Amniotic epithelial cell (primary cell): ENCODE measurements around the gene FKBP4.

Source experiments
- DNase-seq: peaks from one replicate; pipeline ENCODE4 v3.0.0-alpha.2; 2010; ENCODE audit warnings: low read depth

FKBP4 gene

GRCh38 chr12:2813214-2814185 is 18.7 kb downstream of the FKBP4 start:
- peak; percentile 71 for DNase-seq

GRCh38 chr12:2819810-2820209 is 25.0 kb downstream of the FKBP4 start:
- DNase-seq = no peak

- no peak for DNase-seq
These were observed 25.7 kb downstream of the FKBP4 start for GRCh38 chr12:2820432-2820831.

- no peak for DNase-seq
These were observed 28.7 kb downstream of the FKBP4 start for GRCh38 chr12:2823483-2823882.

DNA sequence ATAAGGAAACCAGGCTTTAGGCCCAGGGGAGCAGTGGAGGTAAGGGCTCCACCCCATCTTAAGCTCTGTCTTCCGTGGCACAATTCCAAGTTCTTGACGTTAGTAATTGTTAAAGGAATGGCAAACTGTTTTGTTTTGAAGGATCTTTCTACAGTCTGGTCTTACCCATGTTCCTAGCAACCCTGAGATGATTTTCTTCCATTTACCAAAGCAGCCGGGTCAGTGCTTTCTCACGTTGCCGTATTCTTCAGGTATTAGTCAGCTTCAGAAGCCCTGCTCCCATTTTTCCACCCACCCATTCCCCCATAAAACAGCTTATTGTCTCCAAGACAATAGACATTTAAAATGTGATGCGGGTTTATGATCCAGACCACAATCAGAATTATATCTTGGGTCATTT is 29.8 kb downstream of the FKBP4 start:
- DNase-seq = no peak

DNA sequence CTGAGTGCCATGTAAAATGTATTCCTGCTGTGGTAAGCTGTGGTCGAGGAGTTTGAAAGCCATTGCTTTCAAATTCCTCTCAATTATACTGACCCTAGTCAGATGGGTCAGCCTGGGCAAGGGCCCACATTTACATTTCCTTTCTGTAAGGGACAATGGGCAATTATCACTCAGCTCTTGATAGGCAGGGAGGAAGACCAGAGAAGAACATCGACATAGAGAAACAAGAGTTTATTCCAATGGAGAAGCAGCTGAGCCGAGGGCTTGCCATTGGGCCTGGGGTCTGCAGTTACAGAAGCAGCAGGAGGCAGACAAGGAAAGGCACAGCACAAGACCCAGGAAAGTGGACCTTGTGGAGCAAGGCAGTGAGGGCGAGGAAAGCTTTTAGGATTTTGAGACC is 30.4 kb downstream of the FKBP4 start:
- no peak for DNase-seq

DNA sequence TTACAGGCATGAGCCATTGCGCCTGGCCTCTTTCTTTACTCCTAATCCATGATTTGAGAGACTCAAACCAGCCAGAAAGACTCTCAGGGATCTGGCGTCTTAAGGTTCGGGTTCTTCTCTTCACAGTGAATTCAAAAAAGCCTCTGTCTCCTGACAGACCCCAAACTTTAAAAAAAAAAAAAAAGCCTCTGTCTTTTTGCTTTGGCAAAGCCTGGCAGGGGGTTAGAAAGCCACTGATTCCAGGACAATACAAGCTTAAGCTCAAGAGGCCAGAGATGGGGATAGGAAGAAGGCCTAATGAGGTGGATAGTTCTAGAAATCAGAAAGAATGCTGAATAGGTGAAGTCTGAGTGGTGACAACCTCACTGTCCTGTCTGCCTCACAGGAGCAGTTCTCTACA is 31.3 kb downstream of the FKBP4 start:
- no peak for DNase-seq

GRCh38 chr12:2826721-2827515 is 32.1 kb downstream of the FKBP4 start:
- no peak for DNase-seq

DNA sequence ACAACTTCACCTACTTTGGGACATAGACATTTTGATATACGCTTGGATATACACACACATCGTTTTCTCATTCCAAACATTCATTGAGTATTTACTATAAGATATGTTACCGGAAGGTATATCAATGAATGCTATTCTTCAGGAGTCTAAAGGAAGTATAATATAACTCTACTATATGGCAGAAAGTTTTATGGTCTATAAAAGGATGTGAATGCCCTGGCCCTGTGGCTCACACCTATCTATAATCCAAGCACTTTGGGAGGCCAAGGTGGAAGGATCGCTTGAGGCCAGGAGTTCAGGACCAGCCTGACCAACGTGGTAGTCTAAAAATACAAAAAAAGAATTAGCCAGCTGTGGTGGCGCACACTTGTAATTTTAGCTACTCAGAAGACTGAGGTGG is 34.5 kb downstream of the FKBP4 start:
- DNase-seq = no peak

DNA sequence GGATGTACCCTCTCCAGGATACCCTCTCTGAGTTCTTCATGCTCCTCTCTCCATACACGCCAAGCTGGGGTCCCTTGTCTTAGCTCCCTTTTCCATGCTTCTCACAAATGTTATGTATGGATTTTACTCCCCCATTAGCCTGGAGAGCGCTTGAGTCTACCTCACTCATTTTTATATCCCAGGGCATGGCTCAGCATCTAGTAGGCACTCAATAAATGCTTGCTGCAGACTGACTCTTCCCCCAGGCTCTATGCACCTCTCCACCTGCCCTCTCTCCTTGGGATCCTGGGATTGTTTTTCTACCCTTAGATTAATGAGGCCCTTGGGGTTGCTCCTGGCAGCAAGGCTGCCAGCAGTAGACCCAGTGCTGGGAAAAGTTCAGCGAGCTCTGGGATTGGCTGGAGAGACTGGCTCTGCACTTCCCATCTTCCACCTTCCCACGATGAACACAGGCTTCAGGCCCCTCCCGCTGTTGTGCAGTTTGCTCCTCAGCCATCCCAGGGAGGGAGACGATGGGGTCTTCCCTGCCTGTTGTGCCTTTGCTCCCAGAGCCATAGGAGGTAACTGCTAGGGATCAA is 37.9 kb downstream of the FKBP4 start:
- DNase-seq = no peak

DNA sequence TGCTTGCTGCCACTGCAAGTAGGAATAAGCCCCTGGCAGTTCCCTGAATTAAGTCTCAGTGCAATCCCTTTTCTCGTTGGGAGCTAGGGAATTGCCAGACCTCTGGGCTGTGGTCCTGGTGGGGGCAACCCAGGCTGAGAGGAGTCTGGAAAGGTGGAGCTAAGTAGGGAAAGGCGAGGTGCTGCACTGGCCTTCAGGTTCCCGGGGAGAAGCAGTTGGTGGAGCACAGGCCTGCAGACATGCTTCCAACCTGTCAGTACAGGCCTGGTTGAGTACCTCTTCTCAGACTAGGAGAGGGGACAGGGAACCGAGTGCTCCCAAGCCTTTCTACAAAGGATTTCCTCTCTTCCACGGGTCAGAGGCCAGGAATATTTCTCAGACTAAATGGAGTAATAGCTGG is 38.6 kb downstream of the FKBP4 start:
- no peak for DNase-seq

GRCh38 chr12:2833810-2834209 is 39.0 kb downstream of the FKBP4 start:
- DNase-seq = no peak

- DNase-seq = peak; percentile 54
These were observed 40.1 kb downstream of the FKBP4 start, which contains the start of gene NRIP2 for GRCh38 chr12:2834581-2835491. Gene NRIP2, minus strand, starts transcription at chr12:2835035. Its CDS starts 52 bp downstream, at chr12:2834983.

- DNase-seq = no peak
These were observed 41.1 kb downstream of the FKBP4 start for GRCh38 chr12:2835691-2836403.

GRCh38 chr12:2836574-2836973 is 41.8 kb downstream of the FKBP4 start:
- no peak for DNase-seq

DNA sequence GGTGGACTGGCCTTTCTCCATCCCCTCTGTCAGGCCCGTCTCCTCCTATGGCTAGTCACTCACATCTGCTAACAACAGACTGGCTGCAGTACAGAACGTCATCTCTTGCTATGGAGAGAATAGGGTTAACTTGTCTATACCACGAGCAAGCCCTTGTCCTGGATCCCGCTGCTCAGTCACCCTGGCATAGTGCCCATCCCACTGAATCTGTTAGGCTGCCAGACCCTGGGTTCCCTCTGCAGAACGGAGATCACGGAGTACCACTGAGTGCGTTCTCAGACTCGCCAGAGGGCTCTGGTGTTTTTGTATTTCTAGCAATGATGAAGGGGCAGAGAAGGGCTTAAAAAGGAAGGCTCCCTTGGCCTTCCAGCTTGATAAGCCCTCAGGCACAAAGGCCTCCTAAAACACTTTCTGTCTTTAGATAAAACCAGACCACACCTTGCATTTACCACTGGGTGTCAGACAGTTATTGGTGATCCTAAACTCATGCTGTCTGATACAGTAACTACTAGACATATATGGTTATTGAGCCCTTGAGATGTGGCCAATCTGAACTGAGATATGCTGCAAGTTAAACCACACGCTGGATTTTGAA is 46.4 kb downstream of the FKBP4 start:
- no peak for DNase-seq

GRCh38 chr12:2842948-2843347 is 48.2 kb downstream of the FKBP4 start:
- DNase-seq = no peak

DNA sequence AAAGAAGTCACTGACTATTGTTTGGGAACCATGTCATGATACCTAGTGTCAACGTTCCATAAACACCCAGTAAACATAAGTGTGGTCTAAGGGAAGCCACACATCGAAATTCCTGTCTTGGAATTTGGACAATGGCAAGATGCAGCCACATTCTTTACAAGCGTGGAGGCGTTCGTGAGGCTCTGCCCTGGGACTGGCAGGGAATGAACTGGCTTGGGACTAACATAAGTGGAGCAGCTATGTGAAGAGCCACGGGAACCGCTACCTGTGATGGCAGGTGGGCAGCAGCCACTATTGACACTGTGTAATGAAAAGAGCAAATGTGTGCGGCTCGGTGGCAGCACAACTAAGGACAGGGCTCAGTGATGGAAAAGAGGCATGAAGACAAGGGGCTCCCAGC is 50.0 kb downstream of the FKBP4 start:
- peak; percentile 10 for DNase-seq

- peak; percentile 72 for DNase-seq
These were observed 50.5 kb downstream of the FKBP4 start for GRCh38 chr12:2845280-2845679.

DNA sequence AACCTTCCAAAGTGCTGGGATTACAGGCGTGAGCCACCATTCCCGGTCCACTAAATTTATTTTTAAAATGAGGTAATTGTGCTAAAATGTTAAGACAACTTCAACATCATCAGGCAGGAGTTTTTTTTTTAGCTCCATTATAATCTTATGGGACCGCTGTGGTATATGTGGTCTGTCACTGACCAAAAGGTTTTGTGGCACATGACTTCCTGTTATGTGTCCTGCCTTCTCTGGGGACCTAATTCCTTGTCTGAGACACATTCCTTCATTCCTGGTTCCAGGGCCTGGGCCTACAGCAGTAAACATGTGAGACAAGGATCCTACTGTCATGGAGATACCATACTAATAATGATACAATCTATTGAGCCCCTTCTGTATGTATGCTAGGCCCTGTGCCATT is 57.2 kb downstream of the FKBP4 start:
- no peak for DNase-seq
